ENCODE results near the gene ZNF425.
A peak's percentile ranks its signal among the peaks of the same experiment; 100 is the strongest.
"Not testable (repeated sequence)": the region's sequence is repeated elsewhere in the genome, so short reads cannot be mapped to it uniquely, and the experiment has no call there.

Gene ZNF425

GRCh38 chr7:149125863-149126661 lies at the start of gene ZNF425:
Gene ZNF425, minus strand, starts transcription at chr7:149126324. Its CDS starts 111 bp downstream, at chr7:149126213.
- peak; percentile 92 to 94 for DNase-seq (ENCODE audit: low read depth in 1 of 2, low spot score in 1 of 2)

- no peak for DNase-seq (ENCODE audit: low read depth in 1 of 2, low spot score in 1 of 2)
These were observed 49.0 kb upstream of the ZNF425 start for GRCh38 chr7:149175150-149175549.

GRCh38 chr7:149172534-149172920 lies 46.4 kb upstream of the ZNF425 start:
- DNase-seq (ENCODE audit: low read depth in 1 of 2, low spot score in 1 of 2), result no peak

- no peak for DNase-seq (ENCODE audit: low read depth in 1 of 2, low spot score in 1 of 2)
These were observed 45.9 kb upstream of the ZNF425 start for GRCh38 chr7:149171892-149172533.

GRCh38 chr7:149166630-149167352 lies 40.7 kb upstream of the ZNF425 start:
- no peak for DNase-seq (ENCODE audit: low read depth in 1 of 2, low spot score in 1 of 2)

GRCh38 chr7:149166142-149166541 lies 40.0 kb upstream of the ZNF425 start:
- DNase-seq (ENCODE audit: low read depth in 1 of 2, low spot score in 1 of 2), result no peak

GRCh38 chr7:149161241-149161848 lies 35.2 kb upstream of the ZNF425 start:
- DNase-seq (ENCODE audit: low read depth in 1 of 2, low spot score in 1 of 2), result no peak

- no peak for DNase-seq (ENCODE audit: low read depth in 1 of 2, low spot score in 1 of 2)
These were observed 30.8 kb upstream of the ZNF425 start for GRCh38 chr7:149156898-149157297.

GRCh38 chr7:149154056-149154455 lies 27.9 kb upstream of the ZNF425 start:
- DNase-seq (ENCODE audit: low read depth in 1 of 2, low spot score in 1 of 2), result no peak

GRCh38 chr7:149153346-149153745 lies 27.2 kb upstream of the ZNF425 start:
- DNase-seq (ENCODE audit: low read depth in 1 of 2, low spot score in 1 of 2), result no peak

GRCh38 chr7:149150981-149151380 lies 24.9 kb upstream of the ZNF425 start:
- no peak for DNase-seq (ENCODE audit: low read depth in 1 of 2, low spot score in 1 of 2)

- peak; percentile 38 for DNase-seq (ENCODE audit: low read depth in 1 of 2, low spot score in 1 of 2)
These were observed 21.9 kb upstream of the ZNF425 start for GRCh38 chr7:149147752-149148653.

- DNase-seq (ENCODE audit: low read depth in 1 of 2, low spot score in 1 of 2), result peak; percentile 62 to 79
These were observed 21.1 kb upstream of the ZNF425 start, which contains the start of gene ZNF398 for GRCh38 chr7:149147072-149147751. Gene ZNF398, plus strand, starts transcription at chr7:149147453. Its CDS starts 290 bp downstream, at chr7:149147743.

- DNase-seq (ENCODE audit: low read depth in 1 of 2, low spot score in 1 of 2), result no peak
These were observed 19.1 kb upstream of the ZNF425 start for GRCh38 chr7:149145031-149145845.

- not testable (repeated sequence) for DNase-seq (ENCODE audit: low read depth in 1 of 2, low spot score in 1 of 2)
These were observed 18.4 kb upstream of the ZNF425 start for GRCh38 chr7:149144436-149144922.

- no peak for DNase-seq (ENCODE audit: low read depth in 1 of 2, low spot score in 1 of 2)
These were observed 15.8 kb upstream of the ZNF425 start for GRCh38 chr7:149141893-149142292.

GRCh38 chr7:149140831-149141230 lies 14.7 kb upstream of the ZNF425 start:
- DNase-seq (ENCODE audit: low read depth in 1 of 2, low spot score in 1 of 2), result no peak

GRCh38 chr7:149136118-149136517 lies 10.0 kb upstream of the ZNF425 start:
- DNase-seq (ENCODE audit: low read depth in 1 of 2, low spot score in 1 of 2), result no peak
